Measurements from ENCODE around the gene RASA3. TPM values are rescaled to one million over a fixed set of nuclear protein-coding genes. Genes with fewer than 3 reads are reported as not detected.

The RASA3 gene
- total and polyA plus RNA-seq, 2 of the 4 experiments (the other 2 are of a cell fraction), result 21.0 to 31.4 TPM

DNA sequence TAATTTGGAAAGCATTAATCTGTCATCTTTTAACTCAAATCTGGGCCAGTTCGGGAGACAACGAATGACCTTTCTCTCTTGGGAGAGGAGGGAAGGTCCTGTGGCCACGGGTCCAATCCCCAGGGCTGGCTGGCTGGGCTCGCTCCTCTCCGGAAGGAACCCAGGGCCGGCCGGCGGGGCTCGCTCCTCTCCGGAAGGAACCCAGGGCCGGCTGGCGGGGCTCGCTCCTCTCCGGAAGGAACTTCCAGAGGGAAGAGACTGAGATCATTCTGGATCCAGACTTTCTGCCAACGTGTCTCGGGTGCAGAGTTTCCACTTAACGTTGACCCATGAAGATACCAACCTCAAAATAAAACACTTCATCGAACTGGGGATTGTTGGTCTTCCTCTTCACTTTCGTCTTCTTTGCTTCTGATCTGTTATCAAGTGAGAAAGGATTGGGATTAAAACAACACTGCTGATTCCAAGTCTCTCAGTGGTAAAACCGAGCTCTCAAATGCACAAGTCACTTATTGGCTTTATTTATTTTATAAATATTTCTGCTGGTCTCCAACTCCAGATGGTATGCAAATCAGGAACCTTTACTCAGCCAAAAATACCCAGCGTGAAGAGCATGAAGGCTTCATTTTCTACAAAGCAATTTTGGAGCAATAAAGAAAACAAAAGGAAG, 105.2 kb downstream of the RASA3 start:
- Histone ChIP-seq H3K9me1 (ENCODE audit: insufficient read depth, low read length) (peaks cover 29% of the 10 kb centered on the region), H2BK20ac (ENCODE audit: low read depth, low read length) (peak overlapping the region; percentile 72), H3K4me2 (ENCODE audit: low read depth, low read length) (peak overlapping the region; percentile 74), H3K4me3 (ENCODE audit: insufficient read depth, low read depth, low read length) (no peak overlapping the region), H3K18ac (ENCODE audit: low read depth, low read length) (peak overlapping the region; percentile 88), H3K9me3 (ENCODE audit: control insufficient read depth, insufficient read depth, low read length) (no peaks in the 10 kb centered on the region), H2BK5ac (ENCODE audit: low read depth, low read length, poor library complexity, severe bottlenecking) (peak overlapping the region; percentile 82), H2AK5ac (ENCODE audit: low read depth, low read length) (peak overlapping the region; percentile 98), H4K20me1 (ENCODE audit: insufficient read depth, low read length) (peaks cover 64% of the 10 kb centered on the region), H3K9ac (ENCODE audit: low read depth, low read length) (peak overlapping the region; percentile 43), H4K91ac (ENCODE audit: insufficient read depth, low read depth, low read length) (peak overlapping the region; percentile 79), H3K23ac (ENCODE audit: low read depth, low read length) (peak overlapping the region; percentile 93; the same call in 1 of the 2 replicates), H4K8ac (ENCODE audit: low read depth in 2 of 2, low read length in 2 of 2) (peak overlapping the region in 1 of 2 experiments; percentile 75; a peak in 3 of 4 replicates), H2BK15ac (ENCODE audit: low read depth, low read length) (no peak overlapping the region), H2AFZ (replicated peaks; ENCODE audit: low read length, poor library complexity) (no peak overlapping the region), H3K36me3 (ENCODE audit: control insufficient read depth, insufficient read depth, low read length) (peaks cover 55% of the 10 kb centered on the region), H3K4me1 (ENCODE audit: control insufficient read depth, insufficient read depth, low read length) (peaks cover 32% of the 10 kb centered on the region), H3K27ac (ENCODE audit: insufficient read depth, low read length) (peak overlapping the region; percentile 93; the same call in 1 of the 2 replicates), H2AK9ac (replicated peaks; ENCODE audit: low read depth, low read length, poor library complexity) (peak overlapping the region; percentile 91), H3K27me3 (ENCODE audit: control insufficient read depth, insufficient read depth, low read length) (no peaks in the 10 kb centered on the region), H4K5ac (ENCODE audit: low read depth, low read length) (peak overlapping the region; percentile 74), H2BK120ac (ENCODE audit: low read depth, low read length) (peak overlapping the region; percentile 79), H3K14ac (replicated peaks; ENCODE audit: low read depth, low read length) (peak overlapping the region; percentile 80), H3K4ac (ENCODE audit: low read depth, low read length) (peak overlapping the region; percentile 92), H3K79me1 (ENCODE audit: low read depth in 1 of 2, low read length in 2 of 2) (peaks cover 39 to 88% of the 10 kb centered on the region in 2 experiments), H3K56ac (ENCODE audit: extremely low read depth, insufficient read depth, low read length) (peak overlapping the region; percentile 29; the same call in 1 of the 2 replicates)
- dilution Hi-C loops (cut with HindIII; ENCODE audit: low sequenced_read_pairs, unreplicated experiment), result no loop called here
- in situ Hi-C loops (cut with MboI; ENCODE audit: low sequenced_read_pairs), result no loop called here
- ChIA-PET POLR2A (ENCODE audit: unreplicated experiment) (no interaction called here), CTCF (no interaction called here)
- WGBS, 2 experiments (ENCODE audit: extremely low coverage in 2 of 2, insufficient read length in 1 of 2), result 80% methylated on average over 11 of the region's 21 CpGs; no CpG with 5 or more reads in 1 of the 2 experiments
- ATAC-seq (ENCODE audit: low read depth) (peak; percentile 65), DNase-seq (peak; percentile 69)
- intact Hi-C loops (cut with micrococcal nuclease), result loop anchor here (2.0 to 10.0 kb wide), 2 partner anchors 200 to 212 kb away; no protein-coding TSS in a partner anchor
- BruUV-seq (replicated peaks), result no TSS peak
- TF ChIP-seq NFE2L2 (IDR thresholded peaks at IDR 0.05; ENCODE audit: low read depth, low read length) (no peak), RAD21 (IDR thresholded peaks at IDR 0.05; ENCODE audit: low read length) (no peak), MXI1 (IDR thresholded peaks at IDR 0.05; ENCODE audit: borderline replicate concordance, low read depth, low read length) (no peak), MAZ (IDR thresholded peaks at IDR 0.05; ENCODE audit: borderline replicate concordance, low read depth, low read length) (no peak), RFX5 (IDR thresholded peaks at IDR 0.05; ENCODE audit: low read depth, low read length) (no peak), CEBPB (IDR thresholded peaks at IDR 0.05; ENCODE audit: low read depth, low read length) (no peak), MAFK (IDR thresholded peaks at IDR 0.05; ENCODE audit: low read depth, low read length) (no peak), BHLHE40 (IDR thresholded peaks at IDR 0.05; ENCODE audit: low read depth, low read length) (no peak), POLR2A (IDR thresholded peaks at IDR 0.05; ENCODE audit: low read depth, low read length) (no peak), FOS (IDR thresholded peaks at IDR 0.05; ENCODE audit: low read depth, low read length) (no peak), SMC3 (IDR thresholded peaks at IDR 0.05; ENCODE audit: low read depth, low read length) (no peak), CHD1 (IDR thresholded peaks at IDR 0.05; ENCODE audit: low read depth, low read length) (no peak), RCOR1 (IDR thresholded peaks at IDR 0.05; ENCODE audit: insufficient replicate concordance, low read length) (no peak)
- TF ChIP-seq, protein P1, sequence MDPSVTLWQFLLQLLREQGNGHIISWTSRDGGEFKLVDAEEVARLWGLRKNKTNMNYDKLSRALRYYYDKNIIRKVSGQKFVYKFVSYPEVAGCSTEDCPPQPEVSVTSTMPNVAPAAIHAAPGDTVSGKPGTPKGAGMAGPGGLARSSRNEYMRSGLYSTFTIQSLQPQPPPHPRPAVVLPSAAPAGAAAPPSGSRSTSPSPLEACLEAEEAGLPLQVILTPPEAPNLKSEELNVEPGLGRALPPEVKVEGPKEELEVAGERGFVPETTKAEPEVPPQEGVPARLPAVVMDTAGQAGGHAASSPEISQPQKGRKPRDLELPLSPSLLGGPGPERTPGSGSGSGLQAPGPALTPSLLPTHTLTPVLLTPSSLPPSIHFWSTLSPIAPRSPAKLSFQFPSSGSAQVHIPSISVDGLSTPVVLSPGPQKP (IDR thresholded peaks at IDR 0.05; ENCODE audit: borderline replicate concordance, low read depth, low read length), result no peak
- TF ChIP-seq, protein P2, sequence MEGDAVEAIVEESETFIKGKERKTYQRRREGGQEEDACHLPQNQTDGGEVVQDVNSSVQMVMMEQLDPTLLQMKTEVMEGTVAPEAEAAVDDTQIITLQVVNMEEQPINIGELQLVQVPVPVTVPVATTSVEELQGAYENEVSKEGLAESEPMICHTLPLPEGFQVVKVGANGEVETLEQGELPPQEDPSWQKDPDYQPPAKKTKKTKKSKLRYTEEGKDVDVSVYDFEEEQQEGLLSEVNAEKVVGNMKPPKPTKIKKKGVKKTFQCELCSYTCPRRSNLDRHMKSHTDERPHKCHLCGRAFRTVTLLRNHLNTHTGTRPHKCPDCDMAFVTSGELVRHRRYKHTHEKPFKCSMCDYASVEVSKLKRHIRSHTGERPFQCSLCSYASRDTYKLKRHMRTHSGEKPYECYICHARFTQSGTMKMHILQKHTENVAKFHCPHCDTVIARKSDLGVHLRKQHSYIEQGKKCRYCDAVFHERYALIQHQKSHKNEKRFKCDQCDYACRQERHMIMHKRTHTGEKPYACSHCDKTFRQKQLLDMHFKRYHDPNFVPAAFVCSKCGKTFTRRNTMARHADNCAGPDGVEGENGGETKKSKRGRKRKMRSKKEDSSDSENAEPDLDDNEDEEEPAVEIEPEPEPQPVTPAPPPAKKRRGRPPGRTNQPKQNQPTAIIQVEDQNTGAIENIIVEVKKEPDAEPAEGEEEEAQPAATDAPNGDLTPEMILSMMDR (conservative IDR thresholded peaks at IDR 0.05; ENCODE audit: low read depth, low read length), result no peak

Data from IMR-90 (cell line).